BLaER1 treated with 17β-estradiol and CSF1 and Interleukin-3, amounts not matched to agents 10 nM and 100 nM (cell line): ENCODE results near the gene ARID5B.
"Not testable (repeated sequence)": the region's sequence is repeated elsewhere in the genome, so short reads cannot be mapped to it uniquely, and the experiment has no call there.

Experiments used
- H3K27ac ChIP-seq, 11 experiments: shearing (Covaris generic); formaldehyde crosslinking; 2 replicates each; pipeline ENCODE4 v1.8.1; 2022
- H3K27me3 ChIP-seq, 11 experiments: shearing (Covaris generic); formaldehyde crosslinking; 2 replicates each; pipeline ENCODE4 v1.8.1; 2022
- H3K36me3 ChIP-seq, 11 experiments: shearing (Covaris generic); formaldehyde crosslinking; 2 replicates each; pipeline ENCODE4 v1.8.1; 2022
- H3K4me1 ChIP-seq, 10 experiments: shearing (Covaris generic); formaldehyde crosslinking; 2 replicates each; pipeline ENCODE4 v1.8.1; 2022
- H3K4me2 ChIP-seq, 11 experiments: shearing (Covaris generic); formaldehyde crosslinking; 2 replicates each; pipeline ENCODE4 v1.8.1; 2022
- H3K4me3 ChIP-seq, 10 experiments: shearing (Covaris generic); formaldehyde crosslinking; 2 replicates each; pipeline ENCODE4 v1.8.1; 2022
- H3K9ac ChIP-seq, 11 experiments: shearing (Covaris generic); formaldehyde crosslinking; 2 replicates each; pipeline ENCODE4 v1.8.1; 2022
- H3K9me3 ChIP-seq, 11 experiments: shearing (Covaris generic); formaldehyde crosslinking; replicated peaks in 1 of 11; 2 replicates each; pipeline ENCODE4 v1.8.1; 2022
- H4K20me1 ChIP-seq, 11 experiments: shearing (Covaris generic); formaldehyde crosslinking; 2 replicates each; pipeline ENCODE4 v1.8.1; 2022
- Cebpa-rat ChIP-seq, 11 experiments: shearing (Covaris generic); IDR thresholded peaks; 2 replicates each; pipeline ENCODE4 v1.8.1; 2022

Gene ARID5B

GRCh38 chr10:61900829-61901792, at the start of gene ARID5B:
ARID5B (plus strand) TSS chr10:61901699; CDS start chr10:61901710, 11 bp downstream.
- no peak for TF ChIP-seq Cebpa-rat (IDR thresholded peaks at IDR 0.05)
- peak within 1 kb of the TSS; percentile 74 to 99 (median 92) for H3K4me2 ChIP-seq
- peaks cover 0 to 9% (median 6%) of the 10 kb centered on the region in 11 experiments; a peak in 14 of 22 replicates for H3K36me3 ChIP-seq
- no peaks in the 10 kb centered on the region for H3K9me3 ChIP-seq
- peaks cover 32 to 55% (median 48%) of the 10 kb centered on the region in 10 experiments for H3K4me1 ChIP-seq
- H4K20me1 ChIP-seq = peaks cover 0 to 22% (median 0%) of the 10 kb centered on the region in 11 experiments; a peak in 10 of 22 replicates
- H3K27me3 ChIP-seq = no peaks in the 10 kb centered on the region
- H3K9ac ChIP-seq = peak within 1 kb of the TSS; percentile 96 to 100 (median 99)
- H3K27ac ChIP-seq = peak within 1 kb of the TSS; percentile 96 to 100 (median 99)
- peak within 1 kb of the TSS; percentile 73 to 98 (median 87) for H3K4me3 ChIP-seq

GRCh38 chr10:61852261-61852660, 49.2 kb upstream of the ARID5B start:
- no peak for TF ChIP-seq Cebpa-rat (IDR thresholded peaks at IDR 0.05)
- Histone ChIP-seq H3K4me3 (no peak overlapping the region), H3K27me3 (no peaks in the 10 kb centered on the region), H3K27ac (no peak overlapping the region), H3K36me3 (no peaks in the 10 kb centered on the region), H4K20me1 (no peaks in the 10 kb centered on the region), H3K4me1 (peaks cover 0 to 8% (median 5%) of the 10 kb centered on the region in 10 experiments; a peak in 8 of 20 replicates), H3K4me2 (no peak overlapping the region), H3K9ac (no peak overlapping the region), H3K9me3 (no peaks in the 10 kb centered on the region)

- H3K36me3 ChIP-seq = no peaks in the 10 kb centered on the region
- H3K4me2 ChIP-seq = peak overlapping the region in 7 of 11 experiments; percentile 27 to 45 (median 37); a peak in 9 of 22 replicates
- H3K4me1 ChIP-seq = peaks cover 0 to 8% (median 5%) of the 10 kb centered on the region in 10 experiments; a peak in 8 of 20 replicates
- no peaks in the 10 kb centered on the region for H3K27me3 ChIP-seq
- TF ChIP-seq Cebpa-rat (IDR thresholded peaks at IDR 0.05) = no peak
- no peak overlapping the region for H3K27ac ChIP-seq
- H3K9ac ChIP-seq = no peak overlapping the region
- H3K9me3 ChIP-seq = no peaks in the 10 kb centered on the region
- no peak overlapping the region for H3K4me3 ChIP-seq
- no peaks in the 10 kb centered on the region for H4K20me1 ChIP-seq
Observed at GRCh38 chr10:61855771-61856170, 45.7 kb upstream of the ARID5B start.

DNA sequence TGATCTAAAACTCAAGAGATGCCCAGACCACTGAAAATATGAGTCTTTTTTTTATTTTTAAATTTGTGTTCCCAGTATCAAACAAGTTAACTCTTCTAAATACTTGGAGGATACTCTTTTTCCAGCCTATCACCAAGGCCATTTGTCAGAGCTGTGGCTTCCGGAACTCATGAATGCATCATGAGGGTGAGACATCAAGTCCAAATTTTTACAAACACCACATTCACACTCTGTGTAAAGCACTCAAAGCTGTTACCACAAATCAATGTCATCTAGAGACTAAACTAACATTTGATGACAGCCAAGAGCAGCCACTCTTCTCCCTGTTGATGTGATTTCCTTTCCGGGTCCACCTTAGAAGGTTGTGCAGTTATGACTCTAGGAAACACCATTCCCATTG, 43.8 kb upstream of the ARID5B start:
- no peaks in the 10 kb centered on the region for H3K27me3 ChIP-seq
- TF ChIP-seq Cebpa-rat (IDR thresholded peaks at IDR 0.05) = no peak

DNA sequence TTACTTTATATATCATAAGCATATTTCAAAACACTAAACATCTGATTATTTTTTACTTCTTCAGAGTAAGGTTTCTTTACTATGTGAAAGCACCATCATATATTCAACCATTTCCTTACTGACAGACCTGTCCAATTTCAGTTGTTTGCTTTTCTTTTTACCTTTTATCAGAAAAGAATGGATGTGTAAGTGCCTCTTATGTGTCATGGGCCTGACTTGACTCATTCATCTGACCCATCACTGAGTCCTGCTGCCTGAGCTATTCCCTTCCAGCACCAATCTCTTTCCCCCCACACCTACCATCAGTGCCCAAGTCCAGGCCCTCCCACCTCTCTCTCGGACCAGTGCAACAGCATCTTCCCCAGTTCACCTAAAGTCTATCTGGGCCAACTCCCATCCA, 41.7 kb upstream of the ARID5B start:
- no peaks in the 10 kb centered on the region for H3K27me3 ChIP-seq
- no peak overlapping the region for H3K27ac ChIP-seq
- no peak for TF ChIP-seq Cebpa-rat (IDR thresholded peaks at IDR 0.05)
- H3K36me3 ChIP-seq = no peaks in the 10 kb centered on the region
- peaks cover 0 to 8% (median 5%) of the 10 kb centered on the region in 10 experiments; a peak in 8 of 20 replicates for H3K4me1 ChIP-seq
- no peaks in the 10 kb centered on the region for H4K20me1 ChIP-seq
- H3K9me3 ChIP-seq = no peaks in the 10 kb centered on the region
- no peak overlapping the region for H3K9ac ChIP-seq
- H3K4me3 ChIP-seq = no peak overlapping the region
- no peak overlapping the region for H3K4me2 ChIP-seq

More for the DNA sequence above, 43.8 kb upstream of the ARID5B start:
- Histone ChIP-seq H3K9ac (no peak overlapping the region), H3K27ac (no peak overlapping the region), H3K4me1 (peaks cover 0 to 8% (median 5%) of the 10 kb centered on the region in 10 experiments; a peak in 8 of 20 replicates), H3K4me3 (no peak overlapping the region), H3K4me2 (no peak overlapping the region), H3K36me3 (no peaks in the 10 kb centered on the region), H4K20me1 (no peaks in the 10 kb centered on the region), H3K9me3 (no peaks in the 10 kb centered on the region)

GRCh38 chr10:61860964-61861758, 40.3 kb upstream of the ARID5B start:
- Histone ChIP-seq H3K9ac (no peak overlapping the region), H3K36me3 (no peaks in the 10 kb centered on the region), H3K9me3 (0 out of 22 replicates have a peak, but pooled peaks cover 0 to 3% (median 0%) of the 10 kb centered on the region in 11 experiments), H3K27me3 (no peaks in the 10 kb centered on the region), H3K4me3 (no peak overlapping the region), H3K4me1 (peaks cover 0 to under 1% (median 0%) of the 10 kb centered on the region in 10 experiments; a peak in 1 of 20 replicates), H4K20me1 (no peaks in the 10 kb centered on the region), H3K27ac (no peak overlapping the region), H3K4me2 (no peak overlapping the region)
- no peak for TF ChIP-seq Cebpa-rat (IDR thresholded peaks at IDR 0.05)

GRCh38 chr10:61863981-61864380, 37.5 kb upstream of the ARID5B start:
- TF ChIP-seq Cebpa-rat (IDR thresholded peaks at IDR 0.05) = no peak
- peaks cover 17 to 26% (median 22%) of the 10 kb centered on the region in 11 experiments for H3K9me3 ChIP-seq
- H3K36me3 ChIP-seq = no peaks in the 10 kb centered on the region
- no peak overlapping the region for H3K9ac ChIP-seq
- H3K27me3 ChIP-seq = no peaks in the 10 kb centered on the region
- no peaks in the 10 kb centered on the region for H4K20me1 ChIP-seq
- H3K27ac ChIP-seq = no peak overlapping the region
- H3K4me2 ChIP-seq = no peak overlapping the region
- no peak overlapping the region for H3K4me3 ChIP-seq
- no peaks in the 10 kb centered on the region for H3K4me1 ChIP-seq

- Histone ChIP-seq H3K27me3 (no peaks in the 10 kb centered on the region), H3K9ac (no peak overlapping the region), H3K4me3 (no peak overlapping the region), H3K4me1 (peaks cover 0 to 6% (median 2%) of the 10 kb centered on the region in 10 experiments; a peak in 3 of 20 replicates), H3K36me3 (no peaks in the 10 kb centered on the region), H4K20me1 (no peaks in the 10 kb centered on the region), H3K9me3 (peaks cover 17 to 26% (median 22%) of the 10 kb centered on the region in 11 experiments), H3K27ac (no peak overlapping the region), H3K4me2 (no peak overlapping the region)
- no peak for TF ChIP-seq Cebpa-rat (IDR thresholded peaks at IDR 0.05)
Observed at GRCh38 chr10:61866700-61867368, 34.7 kb upstream of the ARID5B start.

GRCh38 chr10:61867374-61867773, 34.1 kb upstream of the ARID5B start:
- not testable (repeated sequence) for H3K4me2 ChIP-seq, H3K27ac ChIP-seq, H3K9ac ChIP-seq, H4K20me1 ChIP-seq, H3K4me3 ChIP-seq, H3K27me3 ChIP-seq, H3K4me1 ChIP-seq, H3K36me3 ChIP-seq
- peaks cover 17 to 26% (median 22%) of the 10 kb centered on the region in 11 experiments for H3K9me3 ChIP-seq

DNA sequence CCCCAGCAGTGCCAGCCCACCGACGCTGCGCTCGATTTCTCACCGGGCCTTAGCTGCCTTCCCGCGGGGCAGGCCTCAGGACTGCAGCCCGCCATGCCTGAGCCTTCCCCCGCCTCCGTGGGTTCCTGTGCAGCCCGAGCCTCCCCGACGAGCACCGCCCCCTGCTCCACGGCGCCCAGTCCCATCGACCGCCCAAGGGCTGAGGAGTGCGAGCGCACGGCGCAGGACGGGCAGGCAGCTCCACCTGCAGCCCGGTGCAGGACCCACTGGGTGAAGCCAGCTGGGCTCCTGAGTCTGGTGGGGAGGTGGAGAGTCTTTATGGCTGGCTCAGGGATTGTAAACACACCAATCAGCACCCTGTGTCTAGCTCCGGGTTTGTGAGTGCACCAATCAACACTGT, 33.7 kb upstream of the ARID5B start:
- not testable (repeated sequence) for H3K4me1 ChIP-seq, H3K36me3 ChIP-seq, H3K27me3 ChIP-seq, H3K27ac ChIP-seq, H3K4me2 ChIP-seq, H3K4me3 ChIP-seq, H4K20me1 ChIP-seq, H3K9ac ChIP-seq
- H3K9me3 ChIP-seq = peaks cover 17 to 26% (median 22%) of the 10 kb centered on the region in 11 experiments
